GM21529 (cell line): Measurements from ENCODE around the gene ALDH4A1.

ENCODE experiments used
- ATAC-seq: cut with Tn5 transposase; IDR thresholded peaks from one replicate; pipeline ENCODE4 v1.9.1; 2021; ENCODE audit not compliant: unreplicated experiment

The ALDH4A1 gene

GRCh38 chr1:18939398-18940302 lies 37.3 kb upstream of the ALDH4A1 start:
- no peak for ATAC-seq

DNA sequence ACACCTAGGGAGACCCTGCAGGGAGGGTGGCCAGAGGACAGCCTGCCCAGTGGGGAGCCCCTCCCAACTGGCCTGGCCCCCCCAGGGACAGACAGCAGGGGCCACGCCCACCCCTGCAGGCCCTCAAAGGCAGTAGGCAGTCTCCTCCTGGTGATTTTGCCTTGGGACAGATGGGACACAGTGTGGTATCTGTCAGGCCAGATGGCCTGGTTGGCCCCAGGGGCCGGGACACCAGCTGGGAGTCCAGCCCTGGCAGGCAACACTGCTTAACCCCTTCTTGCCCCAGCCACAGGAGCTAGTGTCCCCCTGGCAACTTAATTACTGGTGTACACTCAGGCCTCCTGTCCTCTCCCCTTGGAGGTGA lies 36.3 kb upstream of the ALDH4A1 start:
- ATAC-seq = no peak

DNA sequence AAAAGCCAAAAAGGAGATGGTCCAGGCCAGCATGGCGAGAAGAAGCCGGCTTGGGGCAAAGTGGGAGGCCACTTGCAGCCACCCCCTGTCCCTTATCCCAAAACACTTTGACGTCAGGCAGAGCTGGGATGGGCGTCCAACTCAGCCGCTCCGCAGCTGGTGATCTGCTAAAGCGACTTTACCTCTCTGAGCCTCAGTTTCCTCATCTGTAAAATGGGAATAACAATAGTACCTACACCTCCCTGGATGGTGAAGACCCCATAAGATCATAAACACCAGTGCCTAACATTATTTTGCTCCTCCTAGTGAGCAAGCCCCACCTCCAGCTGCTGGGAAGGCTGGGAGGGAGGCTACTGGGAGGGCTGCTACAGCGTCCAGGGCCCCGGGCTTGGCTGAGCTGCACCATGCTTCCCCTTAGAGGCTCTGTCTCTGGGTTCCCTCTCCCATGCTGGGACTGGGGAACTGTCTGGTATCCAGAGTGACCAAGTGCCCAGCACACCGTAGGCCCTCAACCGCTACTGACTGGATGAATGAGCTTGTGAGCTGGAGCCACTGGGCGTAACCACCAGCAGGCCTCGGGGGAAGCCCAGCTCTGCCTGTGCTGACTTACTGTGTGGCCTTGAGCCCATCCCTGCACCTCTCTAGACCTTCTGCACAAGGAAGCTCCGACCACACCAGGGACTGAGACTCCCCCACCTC lies 35.8 kb upstream of the ALDH4A1 start:
- no peak for ATAC-seq

DNA sequence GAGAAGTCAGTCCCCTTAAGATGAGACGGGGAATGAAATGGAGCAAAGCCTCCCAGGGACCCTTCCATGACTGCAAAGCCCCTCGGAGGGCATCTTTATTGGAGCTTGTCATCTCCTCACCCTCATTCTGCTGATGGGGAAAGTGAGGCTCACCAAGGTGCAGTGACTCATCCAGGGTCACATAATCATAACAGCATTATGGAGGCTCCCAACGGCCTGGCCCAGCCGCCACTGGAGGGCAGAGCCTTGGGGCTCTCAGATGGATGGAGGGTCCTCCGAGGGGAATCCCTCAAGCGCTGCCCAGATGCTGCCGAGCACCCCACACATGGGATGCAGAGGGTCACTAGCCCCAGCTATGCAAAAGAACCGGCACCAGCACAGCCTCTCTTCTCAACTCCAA lies 35.2 kb upstream of the ALDH4A1 start:
- ATAC-seq = no peak

GRCh38 chr1:18936814-18937481 lies 34.6 kb upstream of the ALDH4A1 start:
- ATAC-seq = no peak

DNA sequence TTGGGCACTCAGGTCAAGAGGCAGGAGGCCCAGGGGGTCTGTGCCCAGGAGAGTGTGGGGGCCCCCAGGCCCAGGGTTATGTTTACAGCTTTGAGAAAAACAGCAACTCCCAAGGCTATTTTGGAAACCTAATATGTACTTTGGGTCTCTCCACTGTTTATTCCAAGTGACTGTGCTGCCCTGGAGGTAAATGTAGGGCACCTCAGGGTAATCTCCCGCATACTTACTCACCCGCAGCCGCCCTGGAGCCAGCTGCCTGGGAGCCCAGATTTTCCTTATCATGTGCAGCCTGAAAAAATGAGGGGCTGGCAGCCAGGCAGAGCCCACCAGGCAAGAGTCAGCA lies 34.1 kb upstream of the ALDH4A1 start:
- ATAC-seq = no peak

GRCh38 chr1:18934205-18935000 lies 32.0 kb upstream of the ALDH4A1 start:
- no peak for ATAC-seq

GRCh38 chr1:18932879-18933278 lies 30.5 kb upstream of the ALDH4A1 start:
- ATAC-seq = no peak

- no peak for ATAC-seq
Measured at GRCh38 chr1:18932387-18932786, 30.0 kb upstream of the ALDH4A1 start.

GRCh38 chr1:18931730-18932129 lies 29.4 kb upstream of the ALDH4A1 start:
- ATAC-seq = no peak

DNA sequence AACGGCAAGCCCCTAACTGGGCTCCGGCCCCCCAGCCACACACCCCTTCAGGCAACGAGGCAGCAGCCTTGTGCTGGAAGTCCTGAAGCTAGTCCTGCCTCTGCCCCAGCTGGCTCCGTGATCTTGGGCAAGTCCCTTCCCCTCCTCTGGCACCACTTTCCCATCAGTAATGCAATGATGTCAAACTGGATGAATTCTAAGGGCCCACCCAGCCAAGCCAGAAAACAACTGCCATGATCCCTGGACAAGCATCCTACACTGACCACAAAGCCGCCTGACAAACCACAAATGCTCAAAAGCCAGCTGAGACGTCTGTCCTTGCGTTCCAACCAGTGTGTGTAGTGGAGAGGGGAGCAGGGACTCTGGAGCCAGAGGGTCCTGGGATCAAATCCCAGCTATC lies 27.3 kb upstream of the ALDH4A1 start:
- ATAC-seq = no peak

- no peak for ATAC-seq
Measured at GRCh38 chr1:18928985-18929384, 26.6 kb upstream of the ALDH4A1 start.

- no peak for ATAC-seq
Measured at GRCh38 chr1:18928406-18928805, 26.1 kb upstream of the ALDH4A1 start.

DNA sequence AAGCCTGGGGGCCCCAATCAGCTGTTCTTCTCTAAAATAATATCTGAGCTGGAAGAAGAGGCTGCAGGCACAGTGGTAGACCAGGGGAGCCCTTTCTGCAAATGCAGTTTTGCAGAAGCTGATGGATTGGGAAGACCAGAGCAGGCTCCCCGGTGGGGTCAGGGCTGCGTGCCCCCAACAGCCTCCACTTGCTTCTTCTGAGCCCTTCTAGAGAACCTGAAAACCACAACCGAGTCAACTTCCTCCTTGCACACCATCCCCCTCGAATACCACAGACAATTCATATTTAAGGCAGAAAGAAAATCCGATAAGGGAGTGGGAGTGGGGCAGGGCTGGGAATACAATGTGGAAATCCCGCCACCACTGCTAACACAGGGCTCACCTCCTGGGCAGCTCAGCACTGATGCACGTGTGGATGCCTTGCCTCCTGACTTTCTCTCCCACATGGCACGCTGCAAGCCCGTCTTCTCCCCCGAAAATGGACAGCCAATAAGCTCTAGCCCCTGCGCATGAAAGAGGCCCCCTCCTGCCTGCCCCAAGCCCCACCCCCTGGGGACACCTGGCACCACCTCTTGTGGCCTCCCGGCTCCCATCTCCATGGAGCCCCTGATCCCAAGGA lies 25.4 kb upstream of the ALDH4A1 start:
- ATAC-seq = peak; percentile 47

- ATAC-seq = peak; percentile 13
Measured at GRCh38 chr1:18927082-18927653, 24.8 kb upstream of the ALDH4A1 start.

DNA sequence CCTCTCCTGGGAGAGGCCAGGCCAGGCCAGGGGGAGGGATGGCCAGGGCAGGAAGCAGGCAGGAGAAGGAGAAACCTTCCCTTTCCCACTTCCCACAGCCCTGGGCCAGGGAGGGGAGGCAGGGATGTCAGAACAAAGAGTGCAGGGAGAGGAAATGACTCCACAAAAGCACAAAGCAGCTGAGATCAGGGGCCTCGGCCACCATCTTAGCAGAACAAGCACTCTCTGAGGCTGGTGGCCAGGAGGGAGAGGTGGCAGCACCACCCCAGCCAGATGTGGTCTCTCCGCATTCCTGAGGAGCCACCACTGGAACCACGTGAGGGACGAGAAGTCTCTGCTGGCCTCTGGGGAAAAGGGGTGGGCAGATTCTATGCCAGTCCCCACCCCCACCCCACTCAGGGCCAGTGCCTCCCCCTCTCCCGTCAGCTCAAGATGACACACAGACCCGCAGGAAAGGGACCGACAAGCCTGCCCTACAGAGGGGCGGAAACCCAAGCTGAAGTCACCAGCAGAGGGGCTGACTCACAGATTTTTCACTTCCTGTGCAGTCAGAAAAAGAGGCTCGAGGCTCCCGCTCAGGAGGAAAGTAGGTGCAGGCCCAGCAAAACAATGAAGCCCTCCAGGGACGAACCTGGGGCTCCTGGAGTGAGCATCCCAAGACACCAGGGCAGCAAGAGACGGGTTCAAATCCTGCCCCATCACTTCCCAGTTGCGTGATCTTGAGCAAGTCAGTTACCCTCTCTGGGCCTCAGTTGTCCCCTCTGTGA lies 24.1 kb upstream of the ALDH4A1 start:
- peak; percentile 71 for ATAC-seq

- no peak for ATAC-seq
Measured at GRCh38 chr1:18925279-18925678, 22.9 kb upstream of the ALDH4A1 start.

DNA sequence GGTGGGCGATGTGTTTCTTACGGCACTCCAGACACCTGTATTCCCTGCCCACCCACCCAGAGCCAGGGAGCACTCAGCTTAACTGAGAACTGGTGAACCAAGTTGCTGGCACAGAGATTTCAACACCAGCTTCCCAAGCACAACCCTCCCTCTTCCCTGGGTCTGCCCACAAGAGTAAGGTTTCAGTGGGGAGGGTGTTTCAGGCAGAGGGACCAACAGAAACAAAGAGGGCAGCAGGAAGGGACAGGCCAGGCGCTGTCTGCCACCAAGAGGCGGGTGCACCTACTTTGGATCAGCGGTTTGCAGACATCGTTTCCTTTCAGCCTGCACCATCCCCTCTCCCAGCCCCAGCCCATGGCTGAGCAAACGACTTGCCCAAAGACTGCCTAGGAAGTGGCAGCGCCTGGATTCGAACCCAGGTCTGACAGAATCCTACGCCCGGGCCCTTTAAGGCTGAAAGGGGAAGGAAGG lies 21.9 kb upstream of the ALDH4A1 start:
- no peak for ATAC-seq

- no peak for ATAC-seq
Measured at GRCh38 chr1:18923756-18924211, 21.4 kb upstream of the ALDH4A1 start.
